HepG2 (cell line): Measurements from ENCODE around the gene SPSB2. TPM values are rescaled to one million over a fixed set of nuclear protein-coding genes. Genes with fewer than 3 reads are reported as not detected.

ENCODE experiments used
- ATAC-seq: fragments of 200-7000 bp; cut with Tn5 transposase; 3 replicates; pipeline ENCODE4 v1.9.1; 2020; ENCODE audit warnings: mild to moderate bottlenecking, moderate library complexity
- BruUV-seq: library from RNA; stranded (reverse); fragments of 400-500 nt; replicated peaks from 2 replicates; lab custom pipeline; 2021; lab: Mats Ljungman, UMichigan
- CTCF ChIA-PET: fragments of 300-600 bp; formaldehyde crosslinking; extraction: SDS; loops from one replicate; lab custom pipeline; 2021; ENCODE audit warnings: low total read pairs, inconsistent platforms, low intra/inter-chr PET ratio; lab: Yijun Ruan, JAX
- POLR2A ChIA-PET: fragments of 350-600 bp; sonication (Branson Sonifier 250); formaldehyde crosslinking; loops from one replicate; lab custom pipeline; 2020; ENCODE audit warnings: antibody characterized with exemption, inconsistent platforms; lab: Yijun Ruan, JAX
- DNase-seq: peaks from one replicate; pipeline ENCODE4 v3.0.0-alpha.2; 2015; ENCODE audit warnings: low spot score
- FAIRE-seq: peaks from 3 replicates; lab custom pipeline; 2011; peaks lifted over from hg19 to GRCh38; lab: Jason Lieb, UNC
- H2AFZ ChIP-seq: one replicate; pipeline ENCODE4 v1.6.1; 2011; ENCODE audit warnings: low read length, inconsistent platforms
- H3K27ac ChIP-seq: fragments of 300-600 bp; 3 replicates; pipeline ENCODE4 v1.8.0; 2011; ENCODE audit warnings: mixed run types, mild to moderate bottlenecking, mixed read lengths, low read length, inconsistent platforms; ENCODE audit not compliant: insufficient read depth; ENCODE audit errors: extremely low read length
- H3K27me3 ChIP-seq, 2 experiments: fragments of 200-600 bp in 1 of 2; 2 replicates in 1 of 2; 3 replicates in 1 of 2; pipeline versions ENCODE4 v1.6.0 to v1.8.0; 2011; ENCODE audit warnings: low read length in 2 of 2, mild to moderate bottlenecking in 2 of 2, moderate library complexity in 2 of 2, inconsistent platforms in 1 of 2; ENCODE audit not compliant: insufficient read depth in 2 of 2, control insufficient read depth in 1 of 2
- H3K36me3 ChIP-seq, 2 experiments: fragments of 200-600 bp in 1 of 2; replicated peaks in 1 of 2; 2 replicates in 1 of 2; 3 replicates in 1 of 2; pipeline versions ENCODE4 v1.5.1 to v1.8.0; 2011; ENCODE audit warnings: low read length in 2 of 2, inconsistent platforms in 1 of 2; ENCODE audit not compliant: insufficient read depth in 2 of 2, control insufficient read depth in 1 of 2
- H3K4me1 ChIP-seq: 2 replicates; pipeline ENCODE4 v1.5.1; 2012; ENCODE audit warnings: low read length, inconsistent platforms; ENCODE audit not compliant: insufficient read depth
- H3K4me2 ChIP-seq: 2 replicates; pipeline ENCODE4 v1.6.0; 2011; ENCODE audit warnings: low read depth, low read length, inconsistent platforms
- H3K4me3 ChIP-seq, 3 experiments: fragments of 200-600 bp in 1 of 3; sonication (generic), shearing (Covaris generic) in 1 of 3; replicated peaks in 1 of 3; 2 replicates each; pipeline ENCODE4 v1.5.1; 2011 to 2016; ENCODE audit warnings: low read length in 3 of 3, inconsistent platforms in 2 of 3, low read depth in 2 of 3, mild to moderate bottlenecking in 2 of 3, control low read depth in 1 of 3, mixed read lengths in 1 of 3; ENCODE audit not compliant: insufficient read depth in 1 of 3
- H3K79me2 ChIP-seq: one replicate; pipeline ENCODE4 v1.6.1; 2011; ENCODE audit warnings: low read length, inconsistent platforms; ENCODE audit not compliant: insufficient read depth
- H3K9ac ChIP-seq: 2 replicates; pipeline ENCODE4 v1.6.0; 2011; ENCODE audit warnings: mild to moderate bottlenecking, low read depth, low read length, inconsistent platforms; ENCODE audit not compliant: insufficient read depth
- H3K9me3 ChIP-seq: 2 replicates; pipeline ENCODE4 v1.5.1; 2012; ENCODE audit warnings: mild to moderate bottlenecking, low read length
- H4K20me1 ChIP-seq: 2 replicates; pipeline ENCODE4 v1.6.0; 2011; ENCODE audit warnings: inconsistent platforms, mild to moderate bottlenecking, low read length, moderate library complexity; ENCODE audit not compliant: insufficient read depth
- CCDC6 ChIP-seq: sonication (generic); formaldehyde crosslinking; IDR thresholded peaks from 2 replicates; pipeline ENCODE4 v1.8.1; 2022; ENCODE audit warnings: mild to moderate bottlenecking, missing genetic modification reagents, moderate library complexity
- CHCHD3 ChIP-seq: sonication (generic); formaldehyde crosslinking; IDR thresholded peaks from 2 replicates; pipeline ENCODE4 v1.8.0; 2022; ENCODE audit warnings: mild to moderate bottlenecking, missing genetic modification reagents, moderate library complexity
- NCOA1 ChIP-seq: sonication (generic); formaldehyde crosslinking; IDR thresholded peaks from 2 replicates; pipeline ENCODE4 v1.9.0; 2021; ENCODE audit warnings: missing genetic modification reagents
- STAG1 ChIP-seq: sonication (generic); formaldehyde crosslinking; IDR thresholded peaks from 2 replicates; pipeline ENCODE4 v1.4.0; 2020; ENCODE audit warnings: missing genetic modification reagents
- SYNCRIP ChIP-seq: fragments of 200-400 bp; formaldehyde crosslinking; IDR thresholded peaks from 2 replicates; pipeline ENCODE4 v1.6.1; 2018; ENCODE audit warnings: mild to moderate bottlenecking, low read depth, low read length; ENCODE audit not compliant: insufficient read depth
- TCF7 ChIP-seq: sonication (generic); IDR thresholded peaks from 2 replicates; pipeline ENCODE4 v1.6.1; 2016; ENCODE audit warnings: antibody characterized with exemption, low read depth
- U2AF1 ChIP-seq: fragments of 200-400 bp; formaldehyde crosslinking; optimal IDR thresholded peaks from 2 replicates; pipeline ENCODE3; 2017; ENCODE audit warnings: mild to moderate bottlenecking, low read depth, low read length
- YY1 ChIP-seq: IDR thresholded peaks from 2 replicates; pipeline ENCODE4 v1.6.1; 2011; ENCODE audit warnings: low read length, low read depth, moderate library complexity, mild to moderate bottlenecking; ENCODE audit not compliant: insufficient read depth, insufficient replicate concordance
- ZBTB8A ChIP-seq: sonication (generic); formaldehyde crosslinking; IDR thresholded peaks from 2 replicates; pipeline ENCODE4 v1.4.0; 2020; ENCODE audit warnings: mild to moderate bottlenecking, low read depth, missing genetic modification reagents, borderline replicate concordance
- ZFP90 ChIP-seq: sonication (generic); formaldehyde crosslinking; IDR thresholded peaks from 2 replicates; pipeline ENCODE4 v1.8.0; 2022; ENCODE audit warnings: missing genetic modification reagents, mild to moderate bottlenecking, inconsistent platforms, borderline replicate concordance
- ZNF10 ChIP-seq: sonication (generic); formaldehyde crosslinking; IDR thresholded peaks from 2 replicates; pipeline ENCODE4 v1.4.0; 2020; ENCODE audit warnings: mild to moderate bottlenecking, low read depth, missing genetic modification reagents, borderline replicate concordance
- ZNF264 ChIP-seq: sonication (generic); formaldehyde crosslinking; IDR thresholded peaks from 2 replicates; pipeline ENCODE4 v1.4.0; 2020; ENCODE audit warnings: missing genetic modification reagents
- ZNF382 ChIP-seq: sonication (generic); formaldehyde crosslinking; IDR thresholded peaks from 2 replicates; pipeline ENCODE4 v1.5.0; 2020; ENCODE audit warnings: missing genetic modification reagents, mild to moderate bottlenecking, borderline replicate concordance
- ZNF383 ChIP-seq: sonication (generic); formaldehyde crosslinking; IDR thresholded peaks from 2 replicates; pipeline ENCODE4 v1.4.0; 2020; ENCODE audit warnings: missing genetic modification reagents, mild to moderate bottlenecking, borderline replicate concordance
- ZNF724P ChIP-seq: sonication (generic); formaldehyde crosslinking; IDR thresholded peaks from 2 replicates; pipeline ENCODE4 v1.8.0; 2022; ENCODE audit warnings: missing genetic modification reagents, borderline replicate concordance
- ZNF777 ChIP-seq: sonication (generic); formaldehyde crosslinking; IDR thresholded peaks from 2 replicates; pipeline ENCODE4 v1.4.0; 2020; ENCODE audit warnings: missing genetic modification reagents
- WGBS: methylation state at CpG from one replicate; pipeline ENCODE4 v1.1.6; 2017; ENCODE audit warnings: low lambda C conversion rate; 5-methylcytosine and 5-hydroxymethylcytosine counted together
- in situ Hi-C: cut with HindIII; loops from 2 replicates; pipeline ENCODE4 v1.10.0; 2017; ENCODE audit warnings: low pct_unique_long_range_greater_than_20kb; ENCODE audit not compliant: extremely low pct_ligation_motif_present
- intact Hi-C: fragments of 100-400 bp; cut with micrococcal nuclease; formaldehyde crosslinking; loops from one replicate; pipeline ENCODE4 v1.10.0; 2022; ENCODE audit not compliant: unreplicated experiment
- polyA plus RNA-seq, 8 experiments: library from polyadenylated mRNA; depleted of rRNA in 3 of 8; stranded (reverse) in 7 of 8; unstranded in 1 of 8; fragments of >200 nt; fragmentation: Illumina TruSeq in 4 of 8; extraction: Trizol in 4 of 8; gene quantifications; 2 replicates each; pipeline versions ENCODE4 v1.2.1 to v1.2.3, GENCODE V29; 2011 to 2016; ENCODE audit warnings: low read depth in 4 of 8, missing spikeins in 1 of 8, mixed read lengths in 1 of 8; ENCODE audit not compliant: insufficient read depth in 1 of 8
- total RNA-seq, 5 experiments: library from RNA; depleted of rRNA; stranded (reverse); fragments of >200 nt; fragmentation: Illumina TruSeq; extraction: Trizol; gene quantifications; 2 replicates each; pipeline ENCODE4 v1.2.3, GENCODE V29; 2016; ENCODE audit warnings: low read depth in 1 of 5
- TF ChIP-seq, protein P1 (sequence below): IDR thresholded peaks from 2 replicates; pipeline ENCODE4 v1.6.1; 2016; ENCODE audit warnings: mild to moderate bottlenecking
- TF ChIP-seq, protein P2 (sequence below): sonication (generic); formaldehyde crosslinking; IDR thresholded peaks from 2 replicates; pipeline ENCODE4 v1.4.0; 2020; ENCODE audit warnings: mild to moderate bottlenecking, low read depth, missing genetic modification reagents
- TF ChIP-seq, protein P3 (sequence below): sonication (generic); formaldehyde crosslinking; IDR thresholded peaks from 2 replicates; pipeline ENCODE4 v1.5.0; 2020; ENCODE audit warnings: mild to moderate bottlenecking, missing genetic modification reagents, borderline replicate concordance

Gene SPSB2
- total and polyA plus RNA-seq, 2 of the 13 experiments (the other 11 are each of a cell fraction or from before 2014, with no cell fraction given): 2.0 to 6.2 TPM

DNA sequence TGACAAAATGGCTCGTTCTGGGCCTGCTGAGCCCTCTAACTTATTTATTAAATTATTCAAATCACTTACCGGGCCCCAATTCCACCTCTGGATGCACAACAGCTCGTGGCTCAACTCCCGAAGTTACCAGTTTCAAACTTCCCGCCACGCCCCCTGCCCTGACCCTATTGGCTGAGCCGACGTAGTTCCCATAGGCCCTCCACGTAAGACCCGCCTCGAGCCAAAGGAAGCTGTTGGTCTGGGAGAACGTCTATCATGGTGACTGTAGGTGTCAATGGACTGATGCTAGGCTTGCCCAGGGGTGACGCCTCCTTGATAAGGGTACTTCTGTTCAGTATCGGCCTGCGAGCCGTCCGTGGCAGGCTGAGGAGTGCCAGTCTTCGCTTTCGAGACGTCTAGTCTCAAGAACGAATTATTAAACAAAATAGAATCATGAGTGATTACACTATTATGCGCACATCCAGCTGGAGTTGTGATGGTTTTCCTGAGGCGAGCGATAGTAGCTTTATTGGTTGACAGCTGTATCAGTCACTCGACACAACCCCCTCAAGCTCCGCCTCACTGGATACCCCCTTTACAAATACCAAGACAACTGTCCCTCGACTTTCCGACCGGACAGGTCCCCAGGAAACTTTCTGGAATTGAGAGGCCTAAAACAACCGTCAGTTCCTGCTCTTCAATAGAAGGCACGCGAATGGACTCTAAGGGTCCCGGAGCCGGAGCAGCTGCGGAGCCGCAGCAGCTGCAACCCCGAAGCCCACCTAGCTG lies 21.8 kb downstream of the SPSB2 start, which contains the start of gene CDCA3:
Gene CDCA3 (minus strand): TSS at position 134 of the 768 bp plus-strand sequence. CDS start 334 bp downstream, outside the sequence.
- Histone ChIP-seq H3K79me2 (peaks cover 37% of the 10 kb centered on the region), H3K9me3 (no peaks in the 10 kb centered on the region), H3K4me1 (peaks cover 33% of the 10 kb centered on the region), H3K4me3 (peak within 1 kb of the TSS; percentile 65 to 95 (median 79)), H3K27me3 (no peaks in the 10 kb centered on the region), H4K20me1 (no peaks in the 10 kb centered on the region; the same call in 1 of the 2 replicates), H3K27ac (peak within 1 kb of the TSS; percentile 82), H3K36me3 (peaks cover 8 to 43% of the 10 kb centered on the region in 2 experiments), H2AFZ (peak within 1 kb of the TSS; percentile 25), H3K9ac (peak within 1 kb of the TSS; percentile 86), H3K4me2 (peak within 1 kb of the TSS; percentile 92)
- intact Hi-C loops (loop anchor here (1.0 kb wide), 1 partner anchor 22 kb away; the partner anchor contains the start of gene SPSB2), in situ Hi-C loops (no loop called here)
- peak; percentile 98 for FAIRE-seq
- under 1% methylated on average over 35 of the region's 37 CpGs for WGBS
- peak; percentile 83 for ATAC-seq
- no TSS peak for BruUV-seq
- ChIA-PET CTCF (no interaction called here), POLR2A (interaction anchor here (0.8 to 5.2 kb wide), 24 partner anchors 10 to 317 kb away, joined by 3 to 132 read pairs (median 12); partner anchors contain the start of genes C12orf57, COPS7A, GAPDH and GNB3)
- DNase-seq: peak; percentile 99
- TF ChIP-seq CHCHD3 (CRISPR knock-in tag): 0 out of 2 replicates have a peak, but pooled peaks have one; percentile 42
- TF ChIP-seq ZNF383 (CRISPR knock-in tag): 0 out of 2 replicates have a peak, but pooled peaks have one; percentile 19
- no peak for TF ChIP-seq ZNF382
- no peak for TF ChIP-seq U2AF1
- TF ChIP-seq, protein P1, sequence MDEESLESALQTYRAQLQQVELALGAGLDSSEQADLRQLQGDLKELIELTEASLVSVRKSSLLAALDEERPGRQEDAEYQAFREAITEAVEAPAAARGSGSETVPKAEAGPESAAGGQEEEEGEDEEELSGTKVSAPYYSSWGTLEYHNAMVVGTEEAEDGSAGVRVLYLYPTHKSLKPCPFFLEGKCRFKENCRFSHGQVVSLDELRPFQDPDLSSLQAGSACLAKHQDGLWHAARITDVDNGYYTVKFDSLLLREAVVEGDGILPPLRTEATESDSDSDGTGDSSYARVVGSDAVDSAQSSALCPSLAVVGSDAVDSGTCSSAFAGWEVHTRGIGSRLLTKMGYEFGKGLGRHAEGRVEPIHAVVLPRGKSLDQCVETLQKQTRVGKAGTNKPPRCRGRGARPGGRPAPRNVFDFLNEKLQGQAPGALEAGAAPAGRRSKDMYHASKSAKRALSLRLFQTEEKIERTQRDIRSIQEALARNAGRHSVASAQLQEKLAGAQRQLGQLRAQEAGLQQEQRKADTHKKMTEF (CRISPR knock-in tag): no peak
- TF ChIP-seq CCDC6: peak; percentile 77; the same call in 1 of the 2 replicates
- TF ChIP-seq NCOA1: 0 out of 2 replicates have a peak, but pooled peaks have one; percentile 3
- TF ChIP-seq ZNF724P (CRISPR knock-in tag): peak; percentile 78
- no peak for TF ChIP-seq ZBTB8A (CRISPR knock-in tag)
- no peak for TF ChIP-seq ZNF777
- 0 out of 2 replicates have a peak, but pooled peaks have one; percentile 35 for TF ChIP-seq ZNF264 (CRISPR knock-in tag)
- TF ChIP-seq YY1: no peak
- TF ChIP-seq ZNF10 (CRISPR knock-in tag): no peak
- peak; percentile 19; the same call in 1 of the 2 replicates for TF ChIP-seq ZFP90 (CRISPR knock-in tag)
- TF ChIP-seq SYNCRIP: no peak
- 0 out of 2 replicates have a peak, but pooled peaks have one; percentile 6 for TF ChIP-seq STAG1 (CRISPR knock-in tag)
- TF ChIP-seq, protein P2, sequence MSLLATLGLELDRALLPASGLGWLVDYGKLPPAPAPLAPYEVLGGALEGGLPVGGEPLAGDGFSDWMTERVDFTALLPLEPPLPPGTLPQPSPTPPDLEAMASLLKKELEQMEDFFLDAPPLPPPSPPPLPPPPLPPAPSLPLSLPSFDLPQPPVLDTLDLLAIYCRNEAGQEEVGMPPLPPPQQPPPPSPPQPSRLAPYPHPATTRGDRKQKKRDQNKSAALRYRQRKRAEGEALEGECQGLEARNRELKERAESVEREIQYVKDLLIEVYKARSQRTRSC: peak; percentile 47; the same call in 1 of the 2 replicates
- no peak for TF ChIP-seq TCF7
- TF ChIP-seq, protein P3, sequence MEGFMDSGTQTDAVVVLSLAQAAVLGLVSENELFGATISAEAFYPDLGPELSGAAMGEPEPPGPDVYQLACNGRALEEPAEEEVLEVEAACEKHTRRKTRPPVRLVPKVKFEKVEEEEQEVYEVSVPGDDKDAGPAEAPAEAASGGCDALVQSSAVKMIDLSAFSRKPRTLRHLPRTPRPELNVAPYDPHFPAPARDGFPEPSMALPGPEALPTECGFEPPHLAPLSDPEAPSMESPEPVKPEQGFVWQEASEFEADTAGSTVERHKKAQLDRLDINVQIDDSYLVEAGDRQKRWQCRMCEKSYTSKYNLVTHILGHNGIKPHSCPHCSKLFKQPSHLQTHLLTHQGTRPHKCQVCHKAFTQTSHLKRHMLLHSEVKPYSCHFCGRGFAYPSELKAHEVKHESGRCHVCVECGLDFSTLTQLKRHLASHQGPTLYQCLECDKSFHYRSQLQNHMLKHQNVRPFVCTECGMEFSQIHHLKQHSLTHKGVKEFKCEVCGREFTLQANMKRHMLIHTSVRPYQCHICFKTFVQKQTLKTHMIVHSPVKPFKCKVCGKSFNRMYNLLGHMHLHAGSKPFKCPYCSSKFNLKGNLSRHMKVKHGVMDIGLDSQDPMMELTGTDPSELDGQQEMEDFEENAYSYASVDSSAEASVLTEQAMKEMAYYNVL: no peak
